Activated CD8-positive, alpha-beta memory T cell treated with anti-CD3 and anti-CD28 coated beads, Interleukin-2, amount 50 U/mL, for 24 hours (primary cell): ENCODE data around the gene DPP10.

Source experiments
- DNase-seq: peaks from one replicate; pipeline ENCODE4 v3.0.0-alpha.2; 2020; ENCODE audit errors: extremely low read depth

DPP10 gene

DNA sequence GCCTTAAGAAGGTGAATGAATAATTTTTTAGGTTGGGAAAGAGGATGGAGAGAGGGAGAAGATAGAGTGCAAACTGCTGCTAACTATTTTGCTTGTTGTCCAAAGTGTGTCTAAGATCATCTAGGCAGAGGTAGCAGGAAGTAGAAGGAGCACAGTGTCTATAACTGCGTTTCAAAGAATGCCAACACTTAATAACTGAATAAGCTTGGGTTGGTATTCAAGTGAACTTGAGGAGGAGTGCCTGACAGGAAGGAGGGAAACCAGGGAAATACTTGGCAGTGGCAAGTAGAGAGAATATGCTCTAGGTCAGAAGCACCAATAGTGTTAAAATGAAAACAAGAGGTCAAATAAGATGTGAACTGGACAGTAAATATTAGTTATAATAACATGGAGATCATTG is 155.9 kb downstream of the DPP10 start:
- no peak for DNase-seq

- no peak for DNase-seq
Observed at GRCh38 chr2:114609203-114609602, 166.8 kb downstream of the DPP10 start.

GRCh38 chr2:114609801-114610200 is 167.4 kb downstream of the DPP10 start:
- no peak for DNase-seq

DNA sequence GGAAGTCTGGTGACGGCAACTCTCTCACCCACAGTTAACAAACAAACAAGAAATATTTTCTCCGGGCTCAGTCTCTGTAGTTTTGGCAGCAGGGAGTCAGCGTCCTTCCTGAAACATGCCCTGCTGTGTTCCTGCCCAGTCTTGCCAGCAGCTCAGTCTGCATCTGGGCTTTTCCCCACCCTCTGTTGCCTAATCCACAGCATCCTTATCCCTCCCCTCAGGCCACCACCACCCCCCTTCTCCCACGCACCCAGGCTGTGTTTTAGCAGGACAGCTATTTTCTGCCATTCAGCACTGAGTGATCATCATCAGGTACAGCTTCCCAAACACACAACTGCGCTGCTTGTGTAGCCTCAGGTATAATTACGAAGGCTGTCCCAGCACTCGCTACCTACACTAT is 168.2 kb downstream of the DPP10 start:
- no peak for DNase-seq

- no peak for DNase-seq
Observed at GRCh38 chr2:114614592-114614991, 172.2 kb downstream of the DPP10 start.

- DNase-seq = no peak
Observed at GRCh38 chr2:114628481-114628880, 186.0 kb downstream of the DPP10 start.

- no peak for DNase-seq
Observed at GRCh38 chr2:114631146-114631545, 188.7 kb downstream of the DPP10 start.

- DNase-seq = no peak
Observed at GRCh38 chr2:114642166-114642770, 199.8 kb downstream of the DPP10 start.

GRCh38 chr2:114642988-114643553 is 200.6 kb downstream of the DPP10 start:
- DNase-seq = no peak

- DNase-seq = no peak
Observed at GRCh38 chr2:114651933-114652332, 209.5 kb downstream of the DPP10 start.

DNA sequence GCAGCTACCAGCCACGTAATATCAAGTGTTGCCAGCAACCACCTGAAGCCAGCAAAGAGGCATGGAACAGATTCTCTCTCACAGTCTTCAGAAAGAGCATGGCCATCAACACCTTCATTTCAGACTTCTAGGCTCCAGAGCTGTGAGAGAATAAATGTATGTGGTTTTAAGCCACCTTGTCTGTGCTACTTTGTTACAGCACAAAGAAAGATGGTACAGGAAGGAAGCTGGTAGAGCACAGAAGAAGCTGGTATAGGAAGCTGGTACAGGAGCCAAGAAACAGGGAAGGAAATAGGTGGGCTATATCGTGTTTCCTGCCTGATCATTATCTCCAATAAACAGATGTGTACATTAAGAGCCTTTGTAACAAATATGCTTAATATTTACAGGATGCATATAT is 217.4 kb downstream of the DPP10 start:
- DNase-seq = no peak

DNA sequence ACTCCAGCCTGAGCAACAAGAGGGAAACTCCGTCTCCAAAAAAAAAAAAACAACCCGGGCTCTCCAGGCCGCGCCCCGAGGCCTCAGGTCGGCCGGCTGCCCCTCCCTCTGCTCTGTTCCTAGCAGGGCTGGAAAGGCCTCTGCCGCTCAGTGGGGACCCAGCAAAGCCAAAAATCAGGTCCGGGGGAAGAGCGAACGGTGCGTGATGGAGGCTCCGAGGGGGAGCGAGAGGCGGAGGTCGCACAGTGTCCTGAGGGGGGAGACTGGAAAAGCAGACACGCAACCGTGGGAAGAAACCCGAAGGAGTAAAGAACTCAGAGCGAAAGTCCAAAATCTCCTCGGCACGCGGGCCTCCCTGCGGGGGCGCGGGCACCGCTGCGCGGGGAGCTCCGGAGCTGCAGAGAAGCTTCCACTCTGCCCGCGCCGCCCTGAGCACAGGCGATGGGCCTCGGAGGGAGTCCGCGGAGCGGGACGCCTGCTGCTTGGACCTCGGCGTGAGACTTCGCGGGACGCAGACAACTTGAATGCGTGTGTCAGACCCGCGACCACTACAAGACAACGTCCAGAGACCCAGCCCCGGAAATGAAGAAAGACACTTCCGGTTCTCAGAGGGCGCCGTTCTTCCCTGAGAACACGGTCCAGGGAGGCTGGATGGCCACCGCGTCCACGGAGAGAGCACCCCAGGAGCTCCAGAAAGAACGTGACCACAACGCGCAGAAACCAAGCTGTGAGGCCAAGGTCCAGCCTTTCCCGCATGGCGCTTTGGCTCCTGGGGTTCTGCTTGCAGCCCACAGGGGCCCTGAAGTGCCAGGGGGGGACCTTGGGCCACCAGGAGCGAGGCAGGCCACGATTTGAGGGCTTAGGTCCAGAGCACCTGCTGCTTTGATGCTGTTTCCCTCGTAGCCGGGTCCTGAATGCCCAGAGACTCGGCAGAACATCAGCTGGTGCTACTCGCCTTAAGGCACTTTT is 219.8 kb downstream of the DPP10 start:
- DNase-seq = no peak

- no peak for DNase-seq
Observed at GRCh38 chr2:114668415-114668814, 226.0 kb downstream of the DPP10 start.

DNA sequence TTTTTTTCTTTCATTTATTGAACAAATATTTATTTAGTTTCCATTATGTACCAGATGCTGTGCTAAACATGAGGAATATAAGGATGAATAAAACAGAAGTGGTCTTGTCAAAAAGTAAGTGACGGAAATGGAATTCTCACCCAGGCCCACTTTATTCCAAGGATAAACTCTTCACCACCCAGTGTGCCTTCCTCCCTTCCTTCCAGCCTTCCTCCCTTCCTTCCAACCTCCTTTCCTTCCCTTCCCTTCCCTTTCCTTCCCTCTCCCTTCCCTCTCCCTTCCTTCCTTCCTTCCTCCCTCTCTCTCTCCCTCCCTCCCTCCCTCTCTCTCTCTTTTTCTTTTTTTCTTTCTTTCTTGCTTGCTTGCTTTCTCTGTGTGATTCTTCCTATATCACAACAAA is 240.8 kb downstream of the DPP10 start:
- DNase-seq = no peak

DNA sequence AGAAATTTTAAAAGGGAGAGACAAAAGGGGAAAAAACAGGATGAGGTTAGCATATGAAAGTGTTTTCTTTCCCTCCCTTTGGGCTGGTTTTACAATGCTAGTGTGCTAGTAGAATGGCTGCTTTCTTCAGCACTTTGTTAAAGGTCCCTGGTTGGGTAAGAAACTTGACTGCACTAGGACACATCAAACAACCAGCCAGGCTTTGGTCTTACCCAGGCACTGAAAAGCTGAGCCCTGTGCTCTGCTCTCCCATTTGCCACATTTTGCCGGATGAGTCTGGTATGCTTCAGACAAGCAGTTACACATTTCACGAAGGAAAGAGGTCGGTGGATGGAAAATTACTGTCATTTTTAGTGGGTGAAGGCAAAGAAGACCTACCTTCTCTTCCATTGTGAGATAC is 242.0 kb downstream of the DPP10 start:
- no peak for DNase-seq

DNA sequence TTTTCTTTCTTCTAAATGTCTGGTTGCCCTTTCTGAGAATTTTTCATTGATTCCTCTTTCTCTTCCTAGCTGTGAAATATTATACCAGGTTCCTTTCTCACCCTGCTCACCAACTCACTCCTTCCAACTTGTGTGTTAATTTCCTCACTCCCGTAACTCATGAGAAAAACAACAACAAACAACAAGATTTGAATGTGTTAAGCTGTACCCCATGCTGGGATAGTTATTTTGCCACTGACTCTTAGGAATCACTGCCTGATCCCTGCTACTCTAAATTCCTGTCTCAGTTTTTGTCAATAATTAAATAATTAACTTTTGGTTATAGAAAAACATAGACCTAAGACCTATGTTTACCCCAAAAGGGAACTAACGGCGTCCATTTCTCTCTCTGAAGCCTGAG is 242.7 kb downstream of the DPP10 start:
- no peak for DNase-seq

- no peak for DNase-seq
Observed at GRCh38 chr2:114688241-114688640, 245.8 kb downstream of the DPP10 start.

DNA sequence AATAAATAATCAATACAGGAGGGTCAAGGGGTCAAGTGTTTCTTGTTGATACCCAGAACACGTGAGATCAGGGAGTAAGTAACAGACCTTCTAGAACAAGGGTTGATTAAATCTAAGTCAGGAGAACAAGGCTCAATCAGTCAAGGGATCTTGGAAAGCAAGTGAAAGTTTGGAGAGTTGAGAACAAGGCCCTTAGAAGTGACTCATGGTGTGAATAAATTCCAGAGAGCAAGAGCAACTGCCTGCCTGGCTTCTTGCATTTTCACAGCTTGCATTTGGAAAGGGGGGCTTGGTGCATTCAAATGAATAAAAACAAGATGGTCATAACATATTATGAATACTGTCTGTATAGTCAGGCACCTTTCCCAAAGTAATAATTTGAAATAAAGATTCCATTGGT is 256.1 kb downstream of the DPP10 start:
- DNase-seq = no peak

- DNase-seq = no peak
Observed at GRCh38 chr2:114699423-114699944, 257.0 kb downstream of the DPP10 start.

- DNase-seq = no peak
Observed at GRCh38 chr2:114700440-114700839, 258.0 kb downstream of the DPP10 start.

GRCh38 chr2:114709936-114710850 is 267.8 kb downstream of the DPP10 start:
- DNase-seq = no peak

GRCh38 chr2:114714313-114714712 is 271.9 kb downstream of the DPP10 start:
- DNase-seq = no peak
